OCI-LY3 (cell line): ENCODE results near the gene ABO.

Experiments
- H2AFZ ChIP-seq: fragments of 200-600, 300-600 bp; shearing (Covaris generic); 2 replicates; pipeline ENCODE4 v1.6.0; 2014; ENCODE audit warnings: antibody characterized with exemption, low read depth, low read length
- H3K27ac ChIP-seq: fragments of 200-600, 300-600 bp; sonication (generic); 2 replicates; pipeline ENCODE4 v1.5.1; 2014; ENCODE audit warnings: mild to moderate bottlenecking, low read length, moderate library complexity, mixed read lengths
- H3K27me3 ChIP-seq: fragments of 200-600, 300-600 bp; sonication (generic); 2 replicates; pipeline ENCODE4 v1.6.1; 2014; ENCODE audit warnings: low read depth, low read length, mixed read lengths
- H3K36me3 ChIP-seq: fragments of 200-600, 300-600 bp; sonication (generic); replicated peaks from 2 replicates; pipeline ENCODE3; 2014; ENCODE audit warnings: low read depth, low read length, mixed read lengths
- H3K4me1 ChIP-seq: fragments of 300-600, 200-600 bp; sonication (generic); 2 replicates; pipeline ENCODE4 v1.6.1; 2014; ENCODE audit warnings: low read length, mixed read lengths
- H3K4me2 ChIP-seq: fragments of 200-600, 300-600 bp; sonication (generic); 2 replicates; pipeline ENCODE4 v1.6.1; 2014; ENCODE audit warnings: low read length, mixed read lengths
- H3K4me3 ChIP-seq: fragments of 300-600, 200-600 bp; sonication (generic); 2 replicates; pipeline ENCODE4 v1.5.1; 2014; ENCODE audit warnings: antibody characterized with exemption, mild to moderate bottlenecking, low read length, moderate library complexity
- H3K79me2 ChIP-seq: fragments of 300-600, 200-600 bp; shearing (Covaris generic); 2 replicates; pipeline ENCODE4 v1.6.1; 2014; ENCODE audit warnings: mild to moderate bottlenecking, low read length, mixed read lengths
- H3K9ac ChIP-seq: fragments of 300-600, 200-600 bp; shearing (Covaris generic); 2 replicates; pipeline ENCODE4 v1.6.0; 2014; ENCODE audit warnings: mild to moderate bottlenecking, low read length, moderate library complexity
- H3K9me3 ChIP-seq: fragments of 200-600, 300-600 bp; shearing (Covaris generic); 2 replicates; pipeline ENCODE4 v1.6.1; 2014; ENCODE audit warnings: low read length, mixed read lengths; ENCODE audit not compliant: insufficient read depth
- H4K20me1 ChIP-seq: fragments of 200-600, 300-600 bp; sonication (generic); 2 replicates; pipeline ENCODE4 v1.6.1; 2016; ENCODE audit warnings: low read length, mixed read lengths; ENCODE audit not compliant: insufficient read depth
- EZH2phosphoT487 ChIP-seq: fragments of 200-600 bp; shearing (Covaris generic); IDR thresholded peaks from 2 replicates; pipeline ENCODE4 v1.6.1; 2018; ENCODE audit warnings: antibody characterized with exemption, mixed run types, low read depth
- TF ChIP-seq, protein P1 (sequence below): fragments of 200-600, 300-600 bp; sonication (generic); IDR thresholded peaks from 2 replicates; pipeline ENCODE4 v1.5.1; 2014; ENCODE audit warnings: antibody characterized with exemption, low read length, low read depth

Gene ABO

DNA sequence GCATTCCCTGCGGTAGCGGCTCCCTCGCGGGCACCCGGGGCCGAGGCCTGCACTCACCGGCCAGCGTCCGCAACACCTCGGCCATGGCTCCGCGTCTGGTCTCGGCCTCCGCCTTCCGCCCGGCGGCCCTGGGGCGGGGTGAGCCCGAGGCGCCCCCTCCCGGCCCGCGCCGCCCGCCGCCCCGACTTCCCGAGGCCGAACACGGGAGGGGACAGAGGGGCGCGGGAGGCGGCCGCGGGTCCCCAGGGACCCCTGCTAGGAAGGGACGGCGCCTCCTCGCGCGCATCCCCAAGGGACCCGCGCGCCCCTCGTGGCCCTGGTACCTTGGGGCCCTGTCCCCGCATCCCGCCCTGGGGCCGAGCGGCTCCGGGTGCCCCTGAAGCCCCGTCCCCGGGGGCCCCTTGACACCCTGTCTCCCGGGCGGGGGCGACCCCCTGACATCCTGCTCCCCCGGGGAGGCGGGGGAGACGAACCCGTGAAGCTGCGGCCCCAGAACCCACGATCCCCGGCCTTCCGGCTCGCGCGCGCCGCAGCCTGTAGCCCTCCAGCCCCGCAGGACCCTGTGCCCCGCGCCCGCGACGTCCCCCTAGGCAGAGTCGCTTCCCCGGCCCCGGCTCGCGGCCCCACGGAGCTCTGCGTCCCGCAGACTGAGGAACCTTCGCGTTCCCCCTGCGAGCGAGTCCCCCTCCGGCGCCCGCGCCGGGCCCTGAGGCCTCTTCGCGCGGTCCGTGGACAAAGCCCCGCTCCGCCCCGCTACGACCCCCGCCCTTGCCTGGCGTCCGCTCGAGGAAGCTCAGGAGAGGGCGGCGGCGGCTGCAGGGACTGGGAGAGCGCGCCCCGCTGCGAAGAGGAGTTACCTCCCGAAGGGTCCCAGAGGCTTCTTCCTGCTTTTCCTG lies at the start of gene ABO:
Gene ABO (minus strand): TSS at position 97 of the 896 bp plus-strand sequence.
- no peak within 1 kb of the TSS for H2AFZ ChIP-seq
- TF ChIP-seq EZH2phosphoT487: no peak
- TF ChIP-seq, protein P1, sequence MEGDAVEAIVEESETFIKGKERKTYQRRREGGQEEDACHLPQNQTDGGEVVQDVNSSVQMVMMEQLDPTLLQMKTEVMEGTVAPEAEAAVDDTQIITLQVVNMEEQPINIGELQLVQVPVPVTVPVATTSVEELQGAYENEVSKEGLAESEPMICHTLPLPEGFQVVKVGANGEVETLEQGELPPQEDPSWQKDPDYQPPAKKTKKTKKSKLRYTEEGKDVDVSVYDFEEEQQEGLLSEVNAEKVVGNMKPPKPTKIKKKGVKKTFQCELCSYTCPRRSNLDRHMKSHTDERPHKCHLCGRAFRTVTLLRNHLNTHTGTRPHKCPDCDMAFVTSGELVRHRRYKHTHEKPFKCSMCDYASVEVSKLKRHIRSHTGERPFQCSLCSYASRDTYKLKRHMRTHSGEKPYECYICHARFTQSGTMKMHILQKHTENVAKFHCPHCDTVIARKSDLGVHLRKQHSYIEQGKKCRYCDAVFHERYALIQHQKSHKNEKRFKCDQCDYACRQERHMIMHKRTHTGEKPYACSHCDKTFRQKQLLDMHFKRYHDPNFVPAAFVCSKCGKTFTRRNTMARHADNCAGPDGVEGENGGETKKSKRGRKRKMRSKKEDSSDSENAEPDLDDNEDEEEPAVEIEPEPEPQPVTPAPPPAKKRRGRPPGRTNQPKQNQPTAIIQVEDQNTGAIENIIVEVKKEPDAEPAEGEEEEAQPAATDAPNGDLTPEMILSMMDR: no peak
- no peak within 1 kb of the TSS for H3K4me2 ChIP-seq
- H4K20me1 ChIP-seq: no peaks in the 10 kb centered on the region
- H3K79me2 ChIP-seq: no peaks in the 10 kb centered on the region
- H3K36me3 ChIP-seq: no peaks in the 10 kb centered on the region
- no peak within 1 kb of the TSS for H3K9ac ChIP-seq
- no peaks in the 10 kb centered on the region for H3K4me1 ChIP-seq
- H3K9me3 ChIP-seq: no peaks in the 10 kb centered on the region
- peaks cover 14% of the 10 kb centered on the region for H3K27me3 ChIP-seq
- H3K4me3 ChIP-seq: no peak within 1 kb of the TSS
- no peak within 1 kb of the TSS for H3K27ac ChIP-seq

DNA sequence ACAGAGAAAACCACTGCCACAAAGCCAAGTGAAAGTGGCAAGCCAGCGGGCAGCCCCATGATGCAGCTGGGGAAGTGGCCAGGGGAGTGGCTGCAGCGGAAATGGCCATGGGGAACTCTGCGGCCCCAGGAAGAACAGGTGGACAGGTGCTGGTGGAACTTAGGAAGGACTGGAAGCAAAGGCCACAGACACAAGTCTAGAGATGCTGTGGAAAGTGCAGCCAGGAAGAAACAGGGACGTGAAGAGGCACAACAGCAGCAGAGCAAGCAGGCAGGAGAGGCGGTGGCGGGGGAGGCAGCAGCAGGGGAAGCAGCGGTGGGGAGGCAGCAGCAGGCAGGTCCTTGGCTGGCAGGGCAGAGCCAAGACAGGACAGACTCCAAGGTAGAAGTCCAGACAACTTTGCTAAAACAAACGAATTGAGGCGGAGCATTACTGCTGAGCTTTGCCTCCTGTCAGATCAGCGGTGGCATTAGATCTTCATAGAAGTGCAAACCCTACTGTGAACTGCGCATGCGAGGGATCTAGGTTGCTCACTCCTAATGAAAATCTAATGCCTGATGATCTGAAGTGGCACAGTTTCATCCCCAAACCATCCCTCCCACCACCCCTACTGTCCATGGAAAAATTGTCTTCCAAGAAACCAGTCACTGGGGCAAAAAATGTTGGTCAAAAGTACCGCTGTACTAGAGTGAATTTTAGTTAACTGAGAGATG lies 49.1 kb upstream of the ABO start:
- Histone ChIP-seq H3K4me2 (no peak overlapping the region), H3K9me3 (no peaks in the 10 kb centered on the region), H2AFZ (no peak overlapping the region), H3K4me3 (no peak overlapping the region), H3K9ac (no peak overlapping the region), H3K36me3 (peaks cover 6% of the 10 kb centered on the region), H4K20me1 (no peaks in the 10 kb centered on the region), H3K4me1 (no peaks in the 10 kb centered on the region), H3K27me3 (no peaks in the 10 kb centered on the region), H3K27ac (no peak overlapping the region), H3K79me2 (no peaks in the 10 kb centered on the region)
- TF ChIP-seq, protein P1: no peak
- no peak for TF ChIP-seq EZH2phosphoT487

DNA sequence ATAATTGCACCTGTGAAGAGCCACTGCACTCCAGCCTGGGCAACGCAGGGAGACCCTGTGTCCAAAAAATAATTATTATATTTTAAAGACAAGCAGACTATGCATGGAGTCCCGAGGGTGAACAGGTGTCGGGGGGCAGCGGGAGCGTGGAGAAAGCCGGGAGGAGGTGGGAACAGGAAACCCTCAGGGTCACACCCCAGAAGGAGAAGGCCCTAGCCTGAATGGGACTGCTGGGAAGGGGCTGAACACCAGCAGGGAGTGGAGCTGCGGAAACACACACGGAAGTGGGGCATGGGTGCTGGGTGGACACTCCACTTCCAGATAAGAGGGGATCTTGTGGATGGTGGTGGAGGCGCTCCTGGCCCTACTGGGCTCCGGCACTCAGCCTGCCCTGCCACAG lies 48.2 kb upstream of the ABO start:
- no peaks in the 10 kb centered on the region for H3K27me3 ChIP-seq
- no peaks in the 10 kb centered on the region for H4K20me1 ChIP-seq
- no peaks in the 10 kb centered on the region for H3K4me1 ChIP-seq
- H3K4me3 ChIP-seq: no peak overlapping the region
- H3K4me2 ChIP-seq: no peak overlapping the region
- H2AFZ ChIP-seq: no peak overlapping the region
- H3K9me3 ChIP-seq: no peaks in the 10 kb centered on the region
- H3K79me2 ChIP-seq: no peaks in the 10 kb centered on the region
- H3K27ac ChIP-seq: no peak overlapping the region
- no peak overlapping the region for H3K9ac ChIP-seq
- peaks cover 2% of the 10 kb centered on the region for H3K36me3 ChIP-seq
- TF ChIP-seq, protein P1: no peak
- no peak for TF ChIP-seq EZH2phosphoT487

DNA sequence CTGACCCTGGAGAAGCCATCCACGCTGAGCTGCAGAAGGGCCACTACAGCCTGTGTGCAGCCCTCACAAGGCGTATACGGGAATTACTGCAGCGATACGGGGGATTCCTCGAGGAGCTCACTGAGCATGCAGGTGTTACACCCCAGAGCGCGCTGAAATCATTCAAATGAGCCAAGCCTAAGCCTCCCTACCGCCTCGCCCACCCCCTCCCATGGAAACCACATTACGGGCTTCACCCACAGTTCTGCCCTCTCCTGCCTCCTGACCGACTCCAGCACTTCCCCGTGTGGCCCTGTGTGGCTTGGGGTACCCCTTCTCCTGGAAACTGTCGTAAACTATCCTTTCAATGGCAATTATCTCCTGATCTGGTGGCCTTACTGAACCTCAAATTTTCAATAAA lies 47.7 kb upstream of the ABO start:
- Histone ChIP-seq H3K4me3 (no peak overlapping the region), H3K4me1 (no peaks in the 10 kb centered on the region), H3K36me3 (no peaks in the 10 kb centered on the region), H3K79me2 (no peaks in the 10 kb centered on the region), H2AFZ (no peak overlapping the region), H3K9ac (no peak overlapping the region), H3K27me3 (no peaks in the 10 kb centered on the region), H3K4me2 (no peak overlapping the region), H3K9me3 (no peaks in the 10 kb centered on the region), H3K27ac (no peak overlapping the region), H4K20me1 (no peaks in the 10 kb centered on the region)
- TF ChIP-seq, protein P1: no peak
- TF ChIP-seq EZH2phosphoT487: no peak
